HepG2 (cell line): ENCODE data around the gene HIGD1A.

ENCODE experiments used
- ARHGAP35 ChIP-seq: sonication (generic); formaldehyde crosslinking; IDR thresholded peaks from 2 replicates; pipeline ENCODE4 v1.9.0; 2022; ENCODE audit warnings: mild to moderate bottlenecking, inconsistent platforms, moderate library complexity, missing genetic modification reagents, borderline replicate concordance
- DPF2 ChIP-seq: sonication (generic); formaldehyde crosslinking; IDR thresholded peaks from 2 replicates; pipeline ENCODE4 v1.4.0; 2020; ENCODE audit warnings: mild to moderate bottlenecking, low read depth, missing genetic modification reagents, borderline replicate concordance
- EZH2 ChIP-seq: conservative IDR thresholded peaks from 2 replicates; pipeline ENCODE4 v1.6.1; 2012; ENCODE audit warnings: mild to moderate bottlenecking, low read depth, low read length, moderate library complexity

DNA sequence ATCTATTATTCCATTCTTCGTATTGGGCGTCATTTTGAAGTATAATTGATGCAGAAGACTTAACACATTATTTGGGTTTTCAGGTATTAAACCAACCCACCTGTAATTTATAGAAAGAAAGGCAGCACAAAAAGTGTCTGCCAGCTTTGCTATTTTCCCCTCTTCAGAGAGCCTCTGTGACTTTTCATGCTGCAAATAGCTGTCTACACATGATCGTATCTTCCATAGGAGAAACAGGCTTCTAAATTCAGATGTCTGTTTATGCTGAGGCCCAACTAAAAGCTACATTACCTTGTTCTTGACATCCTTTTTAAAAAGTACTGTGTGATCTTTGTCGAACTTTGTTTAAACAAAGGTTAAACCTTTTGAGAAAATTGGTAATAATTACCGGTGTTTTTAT lies 10.0 kb upstream of the HIGD1A start:
- TF ChIP-seq DPF2 (CRISPR knock-in tag) (no peak), ARHGAP35 (CRISPR knock-in tag) (no peak), EZH2 (no peak)
